ENCODE results near the gene AUTS2.

DNA sequence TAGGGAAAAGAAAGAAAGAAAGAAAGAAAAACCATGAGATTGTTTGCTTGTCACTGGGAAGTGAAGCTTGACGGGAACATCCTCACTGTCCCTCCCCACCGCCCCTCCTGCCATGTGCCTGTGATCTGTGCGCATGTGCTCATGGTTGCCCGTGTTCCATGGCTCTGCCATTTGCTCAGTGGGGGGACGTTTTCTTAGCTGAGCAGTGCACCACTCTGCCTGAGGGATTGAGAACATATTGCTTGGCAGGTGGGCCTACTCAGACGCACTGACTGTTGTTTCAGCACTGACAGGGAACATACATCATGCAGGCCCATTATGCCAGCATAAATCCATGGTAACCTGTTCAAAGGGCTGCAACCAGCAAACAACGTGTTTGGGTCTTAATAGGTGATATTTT, 785.7 kb downstream of the AUTS2 start:
- TF ChIP-seq POLR2A (IDR thresholded peaks at IDR 0.05) (no peak), POLR2AphosphoS5 (IDR thresholded peaks at IDR 0.05) (no peak), CTCF (IDR thresholded peaks at IDR 0.05 in 8 of 11, conservative IDR thresholded peaks at IDR 0.05 in 3 of 11) (no peak)

Data from spleen (tissue), 7 donors.